Effector memory CD8-positive, alpha-beta T cell (primary cell): Measurements from ENCODE around the gene BCAS4.

ENCODE experiments used
- ATAC-seq: fragments of 150-1000 bp; cut with Tn5 transposase; replicated peaks from 2 replicates; pipeline ENCODE4 v1.10.0; 2021; ENCODE audit warnings: mild to moderate bottlenecking, moderate library complexity
- DNase-seq, 3 experiments: peaks; one replicate each; pipeline ENCODE4 v3.0.0; 2021
- H3K27ac Mint-ChIP-seq, 2 donors: one replicate each; pipeline ENCODE4 v1.8.0; 2022; ENCODE audit warnings: mild to moderate bottlenecking in 2 of 2, mixed read lengths in 2 of 2, moderate library complexity in 2 of 2
- H3K27me3 Mint-ChIP-seq, 2 donors: one replicate each; pipeline ENCODE4 v1.8.0; 2022; ENCODE audit warnings: mixed read lengths in 2 of 2
- H3K36me3 Mint-ChIP-seq: one replicate; pipeline ENCODE4 v1.8.0; 2022; ENCODE audit warnings: mild to moderate bottlenecking, moderate library complexity, mixed read lengths; ENCODE audit not compliant: insufficient read depth
- H3K4me1 Mint-ChIP-seq, 2 donors: one replicate each; pipeline ENCODE4 v1.8.0; 2022; ENCODE audit warnings: low read depth in 2 of 2, mixed read lengths in 2 of 2
- H3K4me3 Mint-ChIP-seq, 2 donors: one replicate each; pipeline ENCODE4 v1.8.0; 2022; ENCODE audit warnings: mild to moderate bottlenecking in 2 of 2, mixed read lengths in 2 of 2, moderate library complexity in 2 of 2
- H3K9me3 Mint-ChIP-seq, 2 donors: one replicate each; pipeline ENCODE4 v1.8.0; 2022; ENCODE audit warnings: mixed read lengths in 2 of 2
- total RNA-seq, 9 experiments: gene quantifications; one replicate each; lab custom pipeline; 2026; lab: John Stamatoyannopoulos, UW

BCAS4 gene, protein sequence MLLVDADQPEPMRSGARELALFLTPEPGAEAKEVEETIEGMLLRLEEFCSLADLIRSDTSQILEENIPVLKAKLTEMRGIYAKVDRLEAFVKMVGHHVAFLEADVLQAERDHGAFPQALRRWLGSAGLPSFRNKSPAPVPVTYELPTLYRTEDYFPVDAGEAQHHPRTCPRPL
- total RNA-seq = 7.3 to 22.7 (median 11.1) reads per million in 9 experiments

DNA sequence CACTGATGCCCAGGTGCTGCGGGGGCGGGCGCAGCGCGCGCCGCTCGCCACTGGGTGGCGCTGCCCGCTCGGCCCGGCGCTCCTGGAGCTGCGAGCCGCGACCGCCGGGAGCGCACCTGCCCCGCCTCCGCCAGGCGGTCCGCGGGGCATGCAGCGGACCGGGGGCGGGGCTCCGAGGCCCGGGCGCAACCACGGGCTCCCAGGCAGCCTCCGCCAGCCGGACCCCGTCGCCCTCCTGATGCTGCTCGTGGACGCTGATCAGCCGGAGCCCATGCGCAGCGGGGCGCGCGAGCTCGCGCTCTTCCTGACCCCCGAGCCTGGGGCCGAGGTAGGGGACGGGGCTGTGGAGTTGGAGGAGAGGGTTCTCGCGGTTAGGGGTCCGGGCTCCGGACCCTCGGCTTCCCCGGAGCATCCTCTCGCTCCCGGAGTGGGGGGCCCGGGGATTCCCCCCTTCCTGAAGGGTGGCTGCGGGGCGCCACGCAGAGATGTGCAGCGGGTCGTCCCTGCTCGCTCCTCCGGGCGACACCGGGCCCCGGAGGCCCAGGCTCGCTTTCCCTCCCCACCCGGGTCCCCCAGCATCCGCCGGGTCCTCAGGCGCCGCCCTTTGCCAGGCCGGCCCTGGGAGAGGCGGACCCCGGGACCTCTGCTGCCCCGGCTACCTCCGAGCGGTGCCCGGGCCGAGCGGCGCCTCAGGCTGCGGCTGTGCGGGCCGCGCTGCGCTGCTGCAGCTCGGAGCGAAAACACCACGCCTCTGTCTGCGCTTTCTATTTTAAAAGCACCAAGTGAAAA, at the start of gene BCAS4:
Gene BCAS4, plus strand, starts transcription at position 216 of the 789 bp plus-strand sequence. Its CDS starts 23 bp downstream, at position 239.
- DNase-seq = peak; percentile 74 to 87 (median 83)
- Mint-ChIP-seq H3K4me3 (peak within 1 kb of the TSS; percentile 76 to 88), H3K4me1 (peaks cover 7 to 14% of the 10 kb centered on the region in 2 donors), H3K27me3 (no peaks in the 10 kb centered on the region), H3K27ac (peak within 1 kb of the TSS; percentile 76 to 79), H3K36me3 (no peaks in the 10 kb centered on the region), H3K9me3 (no peaks in the 10 kb centered on the region)
- ATAC-seq = peak; percentile 87

DNA sequence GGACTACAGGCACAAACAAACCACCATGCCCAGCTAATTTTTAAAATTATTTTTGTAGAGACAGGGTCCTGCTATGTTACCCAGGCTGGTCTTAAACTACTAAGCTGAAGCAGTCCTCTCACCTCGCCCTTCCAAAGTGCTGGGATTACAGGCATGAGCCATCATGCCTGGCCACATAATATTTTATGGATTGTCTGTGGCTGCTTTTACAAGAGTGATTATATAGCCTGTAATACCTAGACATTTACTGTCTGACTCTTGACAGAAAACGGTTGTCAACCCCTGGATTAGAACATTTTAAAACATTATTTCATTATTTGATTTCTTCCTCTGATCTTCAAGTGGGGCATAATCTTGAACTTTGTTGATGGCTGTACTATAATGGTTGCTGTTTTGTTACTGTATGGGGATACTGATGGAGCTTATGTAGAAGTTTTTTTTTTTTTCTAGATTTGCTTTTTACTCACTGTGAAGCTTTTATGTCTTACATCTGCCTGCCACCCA, 49.2 kb upstream of the BCAS4 start:
- no peaks in the 10 kb centered on the region for H3K27me3 Mint-ChIP-seq
- peak overlapping the region in 1 of 2 donors; percentile 62 for H3K27ac Mint-ChIP-seq
- H3K9me3 Mint-ChIP-seq = no peaks in the 10 kb centered on the region
- no peak for DNase-seq
- no peak for ATAC-seq
- H3K4me1 Mint-ChIP-seq = peaks cover 8 to 23% of the 10 kb centered on the region in 2 donors
- no peak overlapping the region for H3K4me3 Mint-ChIP-seq
- H3K36me3 Mint-ChIP-seq = peaks cover 3% of the 10 kb centered on the region

DNA sequence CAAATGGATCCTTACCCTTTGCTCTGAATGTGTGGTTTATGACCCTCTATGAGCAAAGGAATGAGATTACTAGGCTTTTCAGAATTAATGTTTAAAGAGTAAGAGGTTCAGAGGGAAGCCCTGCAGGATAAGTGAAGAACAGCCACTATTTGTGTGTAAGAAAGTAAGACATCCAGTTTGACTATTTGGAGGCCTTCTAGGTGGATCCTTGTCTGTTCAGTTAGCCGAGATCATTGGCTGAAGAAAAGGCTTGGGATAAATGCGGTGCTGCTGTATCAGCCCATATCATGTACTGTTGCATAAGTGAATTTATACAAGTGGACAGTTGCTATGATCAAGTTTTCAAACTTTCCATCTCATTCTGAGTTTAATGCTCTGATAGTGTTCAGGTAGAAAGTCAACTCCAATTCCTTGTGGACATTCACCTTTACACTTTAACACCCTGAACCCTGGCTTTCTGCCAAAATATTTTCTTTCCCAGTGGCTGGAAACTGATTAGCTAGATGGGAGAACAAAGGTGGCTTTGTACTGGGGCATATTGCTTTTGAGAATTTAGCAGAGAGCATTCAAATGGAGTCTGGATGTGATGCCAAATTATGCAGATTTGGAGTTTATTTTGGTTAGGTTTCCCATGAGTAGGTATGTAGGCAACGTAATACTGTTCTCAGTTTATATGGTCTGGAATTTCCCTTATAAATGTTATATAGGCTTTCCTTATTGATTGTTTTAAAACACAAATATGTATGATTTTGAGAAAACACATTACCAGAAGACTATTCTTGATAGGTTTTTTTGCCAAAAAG, 48.5 kb upstream of the BCAS4 start:
- Mint-ChIP-seq H3K4me3 (no peak overlapping the region), H3K4me1 (peaks cover 3 to 20% of the 10 kb centered on the region in 2 donors), H3K36me3 (peaks cover 5% of the 10 kb centered on the region), H3K27ac (peak overlapping the region in 1 of 2 donors; percentile 62), H3K9me3 (no peaks in the 10 kb centered on the region), H3K27me3 (no peaks in the 10 kb centered on the region)
- no peak for ATAC-seq
- no peak for DNase-seq

DNA sequence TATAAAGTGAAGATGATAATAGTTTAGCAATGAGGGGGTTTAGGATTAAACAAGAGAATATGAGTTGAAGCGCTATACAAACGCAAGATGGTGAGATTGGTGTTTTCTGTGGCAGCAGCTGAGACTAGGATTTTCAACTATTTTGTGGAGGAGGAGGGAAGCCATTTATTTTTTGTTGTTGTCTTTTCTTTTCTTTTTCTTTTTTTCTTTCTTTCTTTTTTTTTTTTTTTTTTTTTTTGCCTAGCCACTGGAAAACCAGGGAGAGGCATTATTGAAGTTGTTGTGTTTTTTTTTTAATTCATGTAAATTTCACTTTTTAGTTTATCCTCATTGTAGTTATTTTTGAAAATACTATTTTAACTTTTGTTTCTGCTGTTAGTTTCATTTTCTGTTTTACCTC, 47.6 kb upstream of the BCAS4 start:
- no peak overlapping the region for H3K4me3 Mint-ChIP-seq
- H3K36me3 Mint-ChIP-seq = peaks cover 9% of the 10 kb centered on the region
- ATAC-seq = no peak
- H3K27me3 Mint-ChIP-seq = no peaks in the 10 kb centered on the region
- H3K27ac Mint-ChIP-seq = peak overlapping the region in 1 of 2 donors; percentile 0
- no peaks in the 10 kb centered on the region for H3K9me3 Mint-ChIP-seq
- H3K4me1 Mint-ChIP-seq = peaks cover 3 to 18% of the 10 kb centered on the region in 2 donors
- no peak for DNase-seq

DNA sequence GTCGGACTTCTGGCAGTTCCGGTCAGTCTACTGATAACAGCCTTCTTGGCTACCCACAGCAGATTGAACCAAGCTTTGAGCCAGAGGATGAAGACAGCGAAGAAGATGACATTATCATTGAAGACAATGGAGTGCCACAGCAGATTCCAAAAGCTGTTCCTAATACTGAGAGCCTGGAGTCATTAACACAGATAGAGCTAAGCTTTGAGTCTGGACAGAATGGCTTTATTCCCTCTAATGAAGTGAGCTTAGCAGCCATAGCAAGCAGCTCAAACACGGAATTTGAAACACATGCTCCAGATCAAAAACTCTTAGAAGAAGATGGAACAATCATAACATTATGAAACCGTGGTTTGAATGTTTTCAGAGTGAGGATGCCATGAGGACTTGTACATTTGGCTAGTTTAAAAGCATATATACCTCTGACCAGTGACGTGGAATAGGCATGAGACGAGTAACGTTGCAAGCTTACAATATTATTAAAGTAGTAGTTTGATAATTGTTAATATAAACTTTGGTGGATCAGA, 44.7 kb upstream of the BCAS4 start:
- Mint-ChIP-seq H3K9me3 (no peaks in the 10 kb centered on the region), H3K27me3 (no peaks in the 10 kb centered on the region), H3K4me3 (no peak overlapping the region), H3K27ac (no peak overlapping the region), H3K36me3 (peaks cover 9% of the 10 kb centered on the region), H3K4me1 (peaks cover 3 to 18% of the 10 kb centered on the region in 2 donors)
- no peak for DNase-seq
- no peak for ATAC-seq

DNA sequence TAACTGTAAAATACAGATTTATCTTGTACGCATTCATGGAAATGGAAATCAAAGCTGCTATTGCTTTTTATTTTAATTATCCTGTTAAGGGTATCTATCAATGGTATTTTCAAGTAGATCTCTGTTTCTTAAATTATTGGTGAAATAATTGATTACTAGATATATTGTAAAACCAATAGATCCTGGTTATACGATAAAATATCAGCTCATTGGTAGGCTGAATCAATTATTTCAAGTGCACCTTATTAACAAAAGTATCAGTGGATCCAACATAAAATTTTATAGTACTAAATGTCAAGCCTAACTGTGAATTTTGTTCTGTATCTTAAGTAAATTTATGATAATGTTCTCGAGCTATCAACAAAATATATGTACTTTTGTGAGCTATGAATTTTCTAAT, 41.7 kb upstream of the BCAS4 start:
- ATAC-seq (no peak), DNase-seq (no peak)
- H3K9me3 Mint-ChIP-seq = no peaks in the 10 kb centered on the region
- no peak overlapping the region for H3K4me3 Mint-ChIP-seq
- no peaks in the 10 kb centered on the region for H3K4me1 Mint-ChIP-seq
- no peaks in the 10 kb centered on the region for H3K27me3 Mint-ChIP-seq
- no peak overlapping the region for H3K27ac Mint-ChIP-seq
- H3K36me3 Mint-ChIP-seq = peaks cover 9% of the 10 kb centered on the region

DNA sequence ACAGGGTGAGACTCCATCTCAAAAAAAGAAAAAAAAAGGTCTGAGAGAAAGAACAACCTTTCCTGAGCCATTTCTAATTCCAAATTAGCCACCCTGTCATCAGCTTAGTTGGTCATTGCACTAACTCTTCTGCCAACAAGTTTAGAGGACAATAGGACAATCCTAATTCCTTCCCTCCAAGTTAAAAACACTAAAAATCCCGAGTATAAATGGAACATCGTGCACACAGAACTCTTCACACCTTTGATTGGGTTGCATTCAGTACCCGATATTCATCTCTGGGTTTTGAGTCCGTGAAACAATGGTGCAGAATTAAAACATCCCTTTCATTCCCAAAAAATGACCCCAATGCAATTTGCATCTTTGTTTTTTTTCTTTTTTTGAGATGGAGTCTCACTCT, 40.4 kb upstream of the BCAS4 start:
- Mint-ChIP-seq H3K27ac (no peak overlapping the region), H3K9me3 (no peaks in the 10 kb centered on the region), H3K4me3 (no peak overlapping the region), H3K36me3 (peaks cover 9% of the 10 kb centered on the region), H3K27me3 (no peaks in the 10 kb centered on the region), H3K4me1 (no peaks in the 10 kb centered on the region)
- ATAC-seq = no peak
- DNase-seq = no peak

DNA sequence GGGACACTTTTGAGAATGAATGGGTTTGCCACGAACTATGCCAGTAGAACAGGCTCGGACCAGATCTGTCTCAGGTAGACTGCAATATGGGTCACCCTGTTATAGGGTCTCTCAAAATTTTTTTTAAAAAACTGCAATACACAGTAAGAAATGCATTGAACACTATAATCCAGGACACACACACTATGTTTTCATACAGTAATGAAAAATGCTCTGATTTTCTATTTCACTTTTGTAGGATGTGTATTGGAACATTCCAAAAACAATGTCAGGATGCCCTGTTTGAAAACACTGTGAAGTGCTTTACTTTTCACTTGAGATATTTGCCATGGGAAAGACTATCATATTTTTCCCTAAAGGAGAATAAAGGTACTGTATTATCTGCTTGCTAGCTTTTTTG, 38.4 kb upstream of the BCAS4 start:
- Mint-ChIP-seq H3K27me3 (no peaks in the 10 kb centered on the region), H3K27ac (no peak overlapping the region), H3K9me3 (no peaks in the 10 kb centered on the region), H3K4me1 (no peaks in the 10 kb centered on the region), H3K36me3 (peaks cover 4% of the 10 kb centered on the region), H3K4me3 (no peak overlapping the region)
- DNase-seq (no peak), ATAC-seq (no peak)

DNA sequence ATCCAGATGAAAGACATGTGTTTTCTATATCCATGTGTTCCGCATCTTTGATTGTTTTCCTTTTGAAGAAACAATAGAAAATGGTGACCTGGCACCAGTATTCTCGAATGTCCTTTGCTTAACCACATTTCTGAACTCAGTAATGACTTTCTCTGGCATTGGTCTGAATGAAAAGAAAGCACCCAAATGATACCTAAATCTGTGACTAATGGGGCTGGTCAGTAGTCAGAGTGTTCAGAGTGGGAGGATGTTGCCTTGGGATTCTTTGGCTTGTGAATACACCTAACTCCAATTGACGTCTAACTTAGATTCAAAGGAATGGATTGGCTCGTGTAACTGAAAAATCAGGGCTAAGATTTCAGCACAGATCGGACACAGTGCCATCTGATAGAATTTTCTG, 36.4 kb upstream of the BCAS4 start:
- H3K27me3 Mint-ChIP-seq = no peaks in the 10 kb centered on the region
- no peaks in the 10 kb centered on the region for H3K9me3 Mint-ChIP-seq
- DNase-seq = no peak
- ATAC-seq = no peak
- no peaks in the 10 kb centered on the region for H3K36me3 Mint-ChIP-seq
- H3K4me3 Mint-ChIP-seq = no peak overlapping the region
- no peak overlapping the region for H3K27ac Mint-ChIP-seq
- no peaks in the 10 kb centered on the region for H3K4me1 Mint-ChIP-seq

DNA sequence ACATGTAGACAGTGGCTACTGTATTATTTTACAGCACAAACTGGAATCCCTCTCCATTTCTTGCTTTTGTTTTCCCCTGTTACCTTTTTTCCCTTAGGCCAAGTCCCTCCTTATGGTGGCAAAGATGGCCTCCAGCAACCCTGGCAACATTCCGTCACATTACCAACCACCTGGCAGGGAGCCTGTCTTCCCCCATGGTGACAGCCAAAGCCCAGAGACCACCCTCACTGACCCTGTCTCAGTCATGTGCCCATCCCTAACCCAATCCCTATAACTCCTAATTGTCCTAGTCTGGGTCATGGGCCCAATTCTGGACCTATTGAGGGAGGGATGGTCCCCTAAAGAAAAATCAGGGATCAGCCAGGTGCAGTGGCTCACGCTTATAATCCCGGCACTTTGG, 35.9 kb upstream of the BCAS4 start:
- H3K4me3 Mint-ChIP-seq = no peak overlapping the region
- no peak overlapping the region for H3K27ac Mint-ChIP-seq
- ATAC-seq = no peak
- no peak for DNase-seq
- H3K4me1 Mint-ChIP-seq = no peaks in the 10 kb centered on the region
- no peaks in the 10 kb centered on the region for H3K9me3 Mint-ChIP-seq
- H3K27me3 Mint-ChIP-seq = peaks cover 0 to 5% of the 10 kb centered on the region in 2 donors
- H3K36me3 Mint-ChIP-seq = no peaks in the 10 kb centered on the region

DNA sequence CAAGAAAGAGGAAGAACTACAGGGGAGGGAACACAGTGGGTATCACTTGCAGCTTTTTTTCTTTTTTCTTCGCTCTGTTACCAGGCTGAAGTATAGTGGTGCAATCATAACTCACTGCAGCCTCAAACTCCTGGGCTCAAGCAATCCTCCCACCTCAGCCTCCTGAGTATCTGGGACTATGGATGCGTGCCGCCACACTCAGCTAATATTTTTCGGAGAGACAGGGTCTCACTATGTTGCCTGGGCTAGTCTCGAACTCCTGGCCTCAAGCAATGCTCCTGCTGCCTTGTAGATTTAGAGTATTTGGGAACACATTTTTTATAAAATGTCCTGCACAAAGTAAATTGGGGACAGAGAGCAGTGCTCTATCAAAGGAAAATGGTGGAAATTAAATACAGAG, 35.2 kb upstream of the BCAS4 start:
- Mint-ChIP-seq H3K27me3 (peaks cover 0 to 7% of the 10 kb centered on the region in 2 donors), H3K9me3 (no peaks in the 10 kb centered on the region), H3K4me1 (no peaks in the 10 kb centered on the region), H3K27ac (peak overlapping the region in 1 of 2 donors; percentile 44), H3K36me3 (no peaks in the 10 kb centered on the region), H3K4me3 (no peak overlapping the region)
- DNase-seq (no peak), ATAC-seq (no peak)

DNA sequence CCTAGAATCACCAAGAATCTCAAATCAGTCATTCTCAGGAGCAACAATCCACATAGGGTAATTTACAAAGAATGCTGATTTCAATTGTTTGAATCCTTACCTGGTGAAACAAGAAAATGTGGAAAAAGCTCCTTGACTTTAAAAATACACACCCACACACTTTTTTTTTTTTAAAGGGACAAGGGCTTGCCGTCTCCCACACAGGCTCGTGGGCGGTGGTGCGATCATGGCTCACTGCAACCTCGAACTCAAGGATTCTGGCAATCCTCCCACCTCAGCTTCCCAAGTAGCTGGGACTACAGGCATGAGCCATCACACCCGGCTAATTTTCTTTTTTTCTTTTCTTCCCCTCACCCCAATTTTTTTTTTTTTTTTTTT, 32.8 kb upstream of the BCAS4 start:
- no peaks in the 10 kb centered on the region for H3K4me1 Mint-ChIP-seq
- H3K27ac Mint-ChIP-seq = no peak overlapping the region
- ATAC-seq (no peak), DNase-seq (no peak)
- H3K4me3 Mint-ChIP-seq = no peak overlapping the region
- peaks cover 1 to 17% of the 10 kb centered on the region in 2 donors for H3K27me3 Mint-ChIP-seq
- H3K36me3 Mint-ChIP-seq = no peaks in the 10 kb centered on the region
- H3K9me3 Mint-ChIP-seq = no peaks in the 10 kb centered on the region

DNA sequence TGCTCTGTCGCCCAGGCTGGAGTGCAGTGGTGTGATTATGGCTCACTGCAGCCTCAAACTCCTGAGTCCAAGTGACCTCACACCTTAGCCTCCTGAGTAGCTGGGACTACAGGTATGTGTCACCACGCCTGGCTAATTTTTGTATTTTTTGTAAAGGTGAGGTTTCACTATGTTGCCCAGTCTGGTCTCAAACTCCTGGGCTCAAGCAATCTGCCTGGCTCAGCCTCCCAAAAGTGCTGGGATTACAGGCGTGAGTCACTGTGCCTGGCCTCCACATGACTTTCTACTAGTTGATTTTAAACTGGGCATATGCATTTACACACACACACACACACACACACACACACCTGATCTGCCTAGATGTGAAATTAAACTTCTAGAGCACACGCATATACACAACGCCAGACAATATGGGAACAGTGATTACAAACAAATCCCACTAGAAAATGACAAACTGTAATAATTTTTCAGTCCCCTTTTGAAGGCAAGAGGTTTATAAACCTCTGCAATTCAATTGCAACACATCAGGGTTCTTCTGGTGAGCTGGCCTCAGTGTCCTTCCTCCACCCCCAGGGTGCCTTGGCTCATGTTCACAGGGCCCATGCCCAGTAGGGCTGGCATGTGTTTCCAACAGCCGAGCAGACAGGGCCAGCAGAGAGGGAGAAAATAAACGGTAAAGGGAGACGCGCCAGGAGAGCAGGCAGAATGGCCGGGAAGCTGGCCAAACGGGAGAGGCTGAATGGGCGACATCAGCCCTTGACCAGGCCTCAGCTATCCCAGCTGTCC, 32.2 kb upstream of the BCAS4 start:
- DNase-seq = no peak
- ATAC-seq = no peak

More for the DNA sequence above, 32.2 kb upstream of the BCAS4 start:
- no peaks in the 10 kb centered on the region for H3K4me1 Mint-ChIP-seq
- H3K4me3 Mint-ChIP-seq = no peak overlapping the region
- peaks cover 7 to 23% of the 10 kb centered on the region in 2 donors for H3K27me3 Mint-ChIP-seq
- H3K9me3 Mint-ChIP-seq = no peaks in the 10 kb centered on the region
- no peak overlapping the region for H3K27ac Mint-ChIP-seq
- H3K36me3 Mint-ChIP-seq = peaks cover 3% of the 10 kb centered on the region
